ENCODE data around the gene POU5F1.
A peak's percentile ranks its signal among the peaks of the same experiment; 100 is the strongest.
"Not testable (repeated sequence)": the region's sequence is repeated elsewhere in the genome, so short reads cannot be mapped to it uniquely, and the experiment has no call there.

POU5F1 gene

GRCh38 chr6:31186052-31186734 lies 15.7 kb upstream of the POU5F1 start:
- no peak for DNase-seq (ENCODE audit: insufficient read length)
- FAIRE-seq: peak; percentile 68
- TF ChIP-seq POLR2AphosphoS5 (IDR thresholded peaks at IDR 0.05; ENCODE audit: low read depth, low read length): no peak

DNA sequence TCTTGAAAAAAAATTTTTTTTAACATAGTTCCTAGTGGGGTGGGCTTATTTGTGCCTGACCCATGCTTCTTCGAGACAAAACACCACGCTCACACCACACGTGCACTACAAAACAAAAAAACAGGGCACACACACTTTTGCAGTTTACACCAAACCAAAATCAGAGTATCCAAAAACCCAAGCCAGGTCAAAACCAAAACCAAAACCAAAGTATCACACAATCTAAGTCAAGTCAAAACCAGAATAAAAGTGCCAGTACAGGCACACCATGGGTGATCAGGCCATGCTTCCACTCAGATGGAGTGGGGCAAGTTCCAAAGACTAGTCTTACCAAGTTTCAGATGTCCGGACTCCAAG lies 15.2 kb upstream of the POU5F1 start:
- not testable (repeated sequence) for DNase-seq (ENCODE audit: insufficient read length); FAIRE-seq

DNA sequence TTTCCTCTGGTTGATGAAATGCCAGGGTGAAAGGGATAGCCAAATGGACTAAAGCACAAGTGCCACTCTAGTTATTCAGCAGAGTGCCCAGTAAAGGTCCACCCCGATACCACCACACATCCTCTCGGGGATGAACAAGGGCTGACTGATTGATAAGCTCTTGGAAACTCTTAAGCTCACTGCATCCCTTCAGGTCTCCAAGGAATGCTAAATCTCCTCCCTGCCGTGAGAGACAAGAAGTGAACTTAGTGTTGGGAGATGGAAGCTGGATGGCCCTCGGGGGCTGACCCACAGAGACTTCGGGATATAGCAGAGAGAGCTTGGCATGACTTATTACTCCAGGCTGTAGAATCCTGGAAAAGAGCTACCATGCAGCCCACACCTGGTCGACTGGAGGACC lies 13.4 kb upstream of the POU5F1 start:
- DNase-seq (ENCODE audit: insufficient read length); FAIRE-seq: not testable (repeated sequence)

DNA sequence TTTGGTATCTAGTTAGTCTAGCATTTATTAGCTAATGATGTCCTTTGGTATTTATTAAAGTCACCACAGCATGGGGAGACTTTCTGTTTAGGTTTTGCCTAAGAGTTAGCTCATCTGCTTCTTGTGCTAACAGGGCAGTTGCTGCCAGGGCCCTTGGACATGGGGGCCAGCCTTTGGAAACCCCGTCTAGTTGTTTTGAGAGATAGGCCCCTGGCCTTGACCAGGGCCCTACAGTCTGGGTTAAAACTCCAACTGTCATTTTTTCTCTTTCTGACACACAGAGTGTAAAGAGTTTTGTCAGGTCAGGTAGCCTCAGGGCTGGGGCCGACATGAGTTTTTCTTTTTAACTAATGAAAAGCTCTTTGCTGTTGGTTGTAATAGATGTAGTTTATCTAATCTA lies 12.8 kb upstream of the POU5F1 start:
- not testable (repeated sequence) for DNase-seq (ENCODE audit: insufficient read length); FAIRE-seq

DNA sequence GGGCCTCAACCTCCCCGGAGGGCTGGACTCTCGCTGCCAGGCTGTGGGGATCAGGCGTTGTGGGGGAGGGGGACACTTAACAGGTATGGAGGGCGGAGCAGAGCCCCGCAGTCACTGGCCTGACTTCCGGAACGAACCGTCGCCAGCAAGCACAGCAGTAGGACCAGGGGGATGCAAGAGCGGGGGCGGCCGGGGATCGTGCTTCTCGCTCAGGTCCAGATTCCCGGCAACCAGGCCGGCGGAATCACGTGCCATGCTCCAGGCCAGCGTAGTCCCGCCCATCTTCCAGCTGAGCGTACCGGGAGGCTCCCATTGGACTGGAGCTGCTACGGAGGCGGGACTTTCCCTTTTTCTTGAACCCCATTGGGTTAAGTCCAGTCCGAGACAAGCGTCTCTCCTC lies 10.0 kb upstream of the POU5F1 start:
- FAIRE-seq: no peak
- DNase-seq (ENCODE audit: insufficient read length): peak; percentile 63
- no peak for TF ChIP-seq TAF1 (IDR thresholded peaks at IDR 0.05; ENCODE audit: borderline replicate concordance, low read depth, low read length)
- TF ChIP-seq POLR2AphosphoS5 (IDR thresholded peaks at IDR 0.05; ENCODE audit: low read depth, low read length): no peak
- no peak for TF ChIP-seq POLR2A (IDR thresholded peaks at IDR 0.05; ENCODE audit: low read depth, low read length)

DNA sequence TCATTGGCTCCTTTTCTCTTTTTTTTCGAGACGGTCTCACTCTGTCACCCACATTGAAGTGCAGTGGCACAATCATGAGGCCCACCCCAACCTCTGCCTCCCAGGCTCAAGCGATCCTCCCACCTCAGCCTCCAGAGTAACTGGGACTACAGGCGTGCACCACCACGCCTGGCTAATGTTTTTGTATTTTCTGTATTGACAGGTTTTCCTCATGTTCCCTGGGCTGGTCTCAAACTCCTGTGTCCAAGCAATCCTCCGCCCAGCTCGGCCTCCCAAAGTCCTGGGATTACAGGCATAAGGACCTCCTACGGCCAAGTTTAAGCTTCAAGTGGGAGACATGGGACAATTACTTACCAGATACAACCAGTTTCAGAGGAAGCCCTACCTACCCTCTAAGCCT lies 9.4 kb upstream of the POU5F1 start:
- TF ChIP-seq TAF1 (IDR thresholded peaks at IDR 0.05; ENCODE audit: borderline replicate concordance, low read depth, low read length) (no peak), POLR2AphosphoS5 (IDR thresholded peaks at IDR 0.05; ENCODE audit: low read depth, low read length) (no peak), POLR2A (IDR thresholded peaks at IDR 0.05; ENCODE audit: low read depth, low read length) (no peak)
- no peak for FAIRE-seq

GRCh38 chr6:31179042-31179386 lies 8.5 kb upstream of the POU5F1 start:
- FAIRE-seq (no peak), DNase-seq (ENCODE audit: insufficient read length) (no peak)
- TF ChIP-seq POLR2A (IDR thresholded peaks at IDR 0.05; ENCODE audit: low read depth, low read length) (no peak), POLR2AphosphoS5 (IDR thresholded peaks at IDR 0.05; ENCODE audit: low read depth, low read length) (no peak), TAF1 (IDR thresholded peaks at IDR 0.05; ENCODE audit: borderline replicate concordance, low read depth, low read length) (no peak)

More for the DNA sequence above, 9.4 kb upstream of the POU5F1 start:
- DNase-seq (ENCODE audit: insufficient read length): no peak

- no peak for TF ChIP-seq TAF1 (IDR thresholded peaks at IDR 0.05; ENCODE audit: borderline replicate concordance, low read depth, low read length)
- TF ChIP-seq POLR2A (IDR thresholded peaks at IDR 0.05; ENCODE audit: low read depth, low read length): no peak
- peak; percentile 81 for FAIRE-seq
- no peak for DNase-seq (ENCODE audit: insufficient read length)
These were observed 7.9 kb upstream of the POU5F1 start for GRCh38 chr6:31178143-31179041.

- FAIRE-seq (no peak), DNase-seq (ENCODE audit: insufficient read length) (no peak)
- TF ChIP-seq POLR2AphosphoS5 (IDR thresholded peaks at IDR 0.05; ENCODE audit: low read depth, low read length) (no peak), TAF1 (IDR thresholded peaks at IDR 0.05; ENCODE audit: borderline replicate concordance, low read depth, low read length) (no peak), POLR2A (IDR thresholded peaks at IDR 0.05; ENCODE audit: low read depth, low read length) (no peak)
These were observed 5.5 kb upstream of the POU5F1 start for GRCh38 chr6:31175971-31176370.

- no peak for FAIRE-seq
- TF ChIP-seq POLR2AphosphoS5 (IDR thresholded peaks at IDR 0.05; ENCODE audit: low read depth, low read length) (no peak), TAF1 (IDR thresholded peaks at IDR 0.05; ENCODE audit: borderline replicate concordance, low read depth, low read length) (no peak), POLR2A (IDR thresholded peaks at IDR 0.05; ENCODE audit: low read depth, low read length) (no peak)
- DNase-seq (ENCODE audit: insufficient read length): no peak
These were observed 3.9 kb upstream of the POU5F1 start for GRCh38 chr6:31174378-31174777.

- FAIRE-seq (no peak), DNase-seq (ENCODE audit: insufficient read length) (no peak)
- no peak for TF ChIP-seq TAF1 (IDR thresholded peaks at IDR 0.05; ENCODE audit: borderline replicate concordance, low read depth, low read length)
- TF ChIP-seq POLR2AphosphoS5 (IDR thresholded peaks at IDR 0.05; ENCODE audit: low read depth, low read length): no peak
- TF ChIP-seq POLR2A (IDR thresholded peaks at IDR 0.05; ENCODE audit: low read depth, low read length): no peak
These were observed 2.9 kb upstream of the POU5F1 start for GRCh38 chr6:31173406-31173805.

GRCh38 chr6:31172973-31173384 lies 2.5 kb upstream of the POU5F1 start:
- FAIRE-seq (no peak), DNase-seq (ENCODE audit: insufficient read length) (no peak)
- TF ChIP-seq POLR2AphosphoS5 (IDR thresholded peaks at IDR 0.05; ENCODE audit: low read depth, low read length) (no peak), TAF1 (IDR thresholded peaks at IDR 0.05; ENCODE audit: borderline replicate concordance, low read depth, low read length) (no peak), POLR2A (IDR thresholded peaks at IDR 0.05; ENCODE audit: low read depth, low read length) (no peak)
